Measurements from ENCODE around the gene SLIT3.

The SLIT3 gene

GRCh38 chr5:169197343-169197742 lies 103.6 kb downstream of the SLIT3 start:
- no peak overlapping the region for H3K9ac ChIP-seq (ENCODE audit: low read length)
- no peaks in the 10 kb centered on the region for H3K4me1 ChIP-seq (ENCODE audit: control insufficient read depth, insufficient read depth, low read length)
- no peak overlapping the region for H3K4me3 ChIP-seq (ENCODE audit: low read depth, low read length)
- no peak overlapping the region for H3K27ac ChIP-seq (ENCODE audit: low read depth, low read length)
- no peaks in the 10 kb centered on the region for H3K27me3 ChIP-seq (ENCODE audit: control insufficient read depth, insufficient read depth, low read length)
- peaks cover 5% of the 10 kb centered on the region; the same call in 1 of the 2 replicates for H3K9me3 ChIP-seq (ENCODE audit: control insufficient read depth, insufficient read depth, low read depth, low read length)
- H3K36me3 ChIP-seq (ENCODE audit: control insufficient read depth, insufficient read depth, low read length), result no peaks in the 10 kb centered on the region

DNA sequence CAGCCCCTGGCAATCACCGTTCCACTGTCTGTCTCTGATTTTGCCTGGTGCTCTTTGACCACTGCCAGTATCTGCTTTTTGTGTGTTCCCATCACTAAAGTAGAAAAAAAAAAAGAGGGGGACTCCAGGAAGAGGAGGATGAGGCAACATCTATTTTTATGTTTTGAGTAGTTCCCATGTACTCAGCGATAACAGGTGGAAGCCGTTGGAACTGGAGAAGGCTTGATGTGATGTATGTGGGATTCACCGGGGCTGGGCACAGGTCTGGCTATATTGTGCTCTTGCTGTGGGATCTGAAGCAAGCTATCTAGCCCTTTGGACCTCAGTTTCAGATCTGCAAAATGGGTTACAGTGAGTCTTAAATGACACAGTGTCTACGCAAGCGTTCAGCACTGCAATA lies 104.9 kb downstream of the SLIT3 start:
- no peak overlapping the region for H3K27ac ChIP-seq (ENCODE audit: low read depth, low read length)

GRCh38 chr5:169195601-169196000 lies 105.3 kb downstream of the SLIT3 start:
- Histone ChIP-seq H3K9me3 (ENCODE audit: control insufficient read depth, insufficient read depth, low read depth, low read length) (no peaks in the 10 kb centered on the region), H3K27ac (ENCODE audit: low read depth, low read length) (no peak overlapping the region), H3K9ac (ENCODE audit: low read length) (no peak overlapping the region), H3K36me3 (ENCODE audit: control insufficient read depth, insufficient read depth, low read length) (no peaks in the 10 kb centered on the region), H3K4me1 (ENCODE audit: control insufficient read depth, insufficient read depth, low read length) (no peaks in the 10 kb centered on the region), H3K27me3 (ENCODE audit: control insufficient read depth, insufficient read depth, low read length) (no peaks in the 10 kb centered on the region), H3K4me3 (ENCODE audit: low read depth, low read length) (no peak overlapping the region)

More for the DNA sequence above, 104.9 kb downstream of the SLIT3 start:
- no peaks in the 10 kb centered on the region for H3K27me3 ChIP-seq (ENCODE audit: control insufficient read depth, insufficient read depth, low read length)
- H3K4me3 ChIP-seq (ENCODE audit: low read depth, low read length), result no peak overlapping the region
- no peaks in the 10 kb centered on the region for H3K4me1 ChIP-seq (ENCODE audit: control insufficient read depth, insufficient read depth, low read length)
- H3K9me3 ChIP-seq (ENCODE audit: control insufficient read depth, insufficient read depth, low read depth, low read length), result no peaks in the 10 kb centered on the region
- H3K36me3 ChIP-seq (ENCODE audit: control insufficient read depth, insufficient read depth, low read length), result no peaks in the 10 kb centered on the region
- H3K9ac ChIP-seq (ENCODE audit: low read length), result no peak overlapping the region

GRCh38 chr5:169192536-169192935 lies 108.4 kb downstream of the SLIT3 start:
- no peak overlapping the region for H3K9ac ChIP-seq (ENCODE audit: low read length)
- no peaks in the 10 kb centered on the region for H3K4me1 ChIP-seq (ENCODE audit: control insufficient read depth, insufficient read depth, low read length)
- H3K27ac ChIP-seq (ENCODE audit: low read depth, low read length), result no peak overlapping the region
- no peak overlapping the region for H3K4me3 ChIP-seq (ENCODE audit: low read depth, low read length)
- no peaks in the 10 kb centered on the region for H3K9me3 ChIP-seq (ENCODE audit: control insufficient read depth, insufficient read depth, low read depth, low read length)
- H3K27me3 ChIP-seq (ENCODE audit: control insufficient read depth, insufficient read depth, low read length), result no peaks in the 10 kb centered on the region
- no peaks in the 10 kb centered on the region for H3K36me3 ChIP-seq (ENCODE audit: control insufficient read depth, insufficient read depth, low read length)

GRCh38 chr5:169190849-169191248 lies 110.1 kb downstream of the SLIT3 start:
- Histone ChIP-seq H3K9ac (ENCODE audit: low read length) (no peak overlapping the region), H3K4me3 (ENCODE audit: low read depth, low read length) (no peak overlapping the region), H3K27me3 (ENCODE audit: control insufficient read depth, insufficient read depth, low read length) (no peaks in the 10 kb centered on the region), H3K27ac (ENCODE audit: low read depth, low read length) (no peak overlapping the region), H3K36me3 (ENCODE audit: control insufficient read depth, insufficient read depth, low read length) (no peaks in the 10 kb centered on the region), H3K4me1 (ENCODE audit: control insufficient read depth, insufficient read depth, low read length) (0 out of 2 replicates have a peak, but pooled peaks cover 7% of the 10 kb centered on the region), H3K9me3 (ENCODE audit: control insufficient read depth, insufficient read depth, low read depth, low read length) (no peaks in the 10 kb centered on the region)

DNA sequence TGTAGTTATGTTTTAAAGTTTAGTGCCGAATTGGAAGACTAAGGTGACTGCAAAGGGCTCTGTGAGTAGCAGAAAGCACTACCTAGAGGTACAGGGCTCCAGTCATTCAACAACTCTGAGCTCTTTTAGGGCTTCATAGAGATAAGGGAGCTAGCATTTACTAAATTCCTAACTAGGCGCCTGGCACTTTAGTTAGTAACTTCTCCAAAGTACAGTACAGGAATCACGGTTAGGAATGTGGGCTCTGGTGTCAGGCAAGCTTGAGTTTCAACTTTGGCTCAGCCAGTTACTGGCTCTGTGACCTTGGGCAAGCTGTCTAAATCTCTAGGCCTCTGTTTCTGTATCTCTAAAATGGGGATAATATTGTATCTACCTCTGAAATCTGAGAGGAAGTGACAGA lies 115.3 kb downstream of the SLIT3 start:
- Histone ChIP-seq H3K4me1 (ENCODE audit: control insufficient read depth, insufficient read depth, low read length) (peaks cover 11% of the 10 kb centered on the region; the same call in 1 of the 2 replicates), H3K27ac (ENCODE audit: low read depth, low read length) (no peak overlapping the region), H3K9me3 (ENCODE audit: control insufficient read depth, insufficient read depth, low read depth, low read length) (no peaks in the 10 kb centered on the region), H3K4me3 (ENCODE audit: low read depth, low read length) (no peak overlapping the region), H3K36me3 (ENCODE audit: control insufficient read depth, insufficient read depth, low read length) (no peaks in the 10 kb centered on the region), H3K9ac (ENCODE audit: low read length) (no peak overlapping the region), H3K27me3 (ENCODE audit: control insufficient read depth, insufficient read depth, low read length) (no peaks in the 10 kb centered on the region)

- no peaks in the 10 kb centered on the region for H3K36me3 ChIP-seq (ENCODE audit: control insufficient read depth, insufficient read depth, low read length)
- peaks cover 11% of the 10 kb centered on the region; the same call in 1 of the 2 replicates for H3K4me1 ChIP-seq (ENCODE audit: control insufficient read depth, insufficient read depth, low read length)
- no peak overlapping the region for H3K9ac ChIP-seq (ENCODE audit: low read length)
- H3K9me3 ChIP-seq (ENCODE audit: control insufficient read depth, insufficient read depth, low read depth, low read length), result no peaks in the 10 kb centered on the region
- no peak overlapping the region for H3K4me3 ChIP-seq (ENCODE audit: low read depth, low read length)
- no peaks in the 10 kb centered on the region for H3K27me3 ChIP-seq (ENCODE audit: control insufficient read depth, insufficient read depth, low read length)
- no peak overlapping the region for H3K27ac ChIP-seq (ENCODE audit: low read depth, low read length)
Measured at GRCh38 chr5:169183576-169183975, 117.4 kb downstream of the SLIT3 start.

GRCh38 chr5:169182797-169183196 lies 118.1 kb downstream of the SLIT3 start:
- Histone ChIP-seq H3K9me3 (ENCODE audit: control insufficient read depth, insufficient read depth, low read depth, low read length) (no peaks in the 10 kb centered on the region), H3K27me3 (ENCODE audit: control insufficient read depth, insufficient read depth, low read length) (no peaks in the 10 kb centered on the region), H3K4me1 (ENCODE audit: control insufficient read depth, insufficient read depth, low read length) (peaks cover 12% of the 10 kb centered on the region; the same call in 1 of the 2 replicates), H3K9ac (ENCODE audit: low read length) (no peak overlapping the region), H3K36me3 (ENCODE audit: control insufficient read depth, insufficient read depth, low read length) (no peaks in the 10 kb centered on the region), H3K27ac (ENCODE audit: low read depth, low read length) (no peak overlapping the region), H3K4me3 (ENCODE audit: low read depth, low read length) (no peak overlapping the region)

- no peaks in the 10 kb centered on the region for H3K9me3 ChIP-seq (ENCODE audit: control insufficient read depth, insufficient read depth, low read depth, low read length)
- H3K4me1 ChIP-seq (ENCODE audit: control insufficient read depth, insufficient read depth, low read length), result peaks cover 22% of the 10 kb centered on the region; the same call in 1 of the 2 replicates
- no peak overlapping the region for H3K27ac ChIP-seq (ENCODE audit: low read depth, low read length)
- no peaks in the 10 kb centered on the region for H3K27me3 ChIP-seq (ENCODE audit: control insufficient read depth, insufficient read depth, low read length)
- no peak overlapping the region for H3K9ac ChIP-seq (ENCODE audit: low read length)
- H3K36me3 ChIP-seq (ENCODE audit: control insufficient read depth, insufficient read depth, low read length), result no peaks in the 10 kb centered on the region
- no peak overlapping the region for H3K4me3 ChIP-seq (ENCODE audit: low read depth, low read length)
Measured at GRCh38 chr5:169181814-169182213, 119.1 kb downstream of the SLIT3 start.

GRCh38 chr5:169178754-169179153 lies 122.2 kb downstream of the SLIT3 start:
- Histone ChIP-seq H3K36me3 (ENCODE audit: control insufficient read depth, insufficient read depth, low read length) (no peaks in the 10 kb centered on the region), H3K9me3 (ENCODE audit: control insufficient read depth, insufficient read depth, low read depth, low read length) (no peaks in the 10 kb centered on the region), H3K9ac (ENCODE audit: low read length) (no peak overlapping the region), H3K27ac (ENCODE audit: low read depth, low read length) (no peak overlapping the region), H3K4me3 (ENCODE audit: low read depth, low read length) (no peak overlapping the region), H3K27me3 (ENCODE audit: control insufficient read depth, insufficient read depth, low read length) (no peaks in the 10 kb centered on the region), H3K4me1 (ENCODE audit: control insufficient read depth, insufficient read depth, low read length) (peaks cover 12% of the 10 kb centered on the region; the same call in 1 of the 2 replicates)

GRCh38 chr5:169178274-169178673 lies 122.7 kb downstream of the SLIT3 start:
- Histone ChIP-seq H3K4me3 (ENCODE audit: low read depth, low read length) (no peak overlapping the region), H3K27ac (ENCODE audit: low read depth, low read length) (no peak overlapping the region), H3K4me1 (ENCODE audit: control insufficient read depth, insufficient read depth, low read length) (peaks cover 15% of the 10 kb centered on the region; the same call in 1 of the 2 replicates), H3K27me3 (ENCODE audit: control insufficient read depth, insufficient read depth, low read length) (no peaks in the 10 kb centered on the region), H3K9ac (ENCODE audit: low read length) (no peak overlapping the region), H3K9me3 (ENCODE audit: control insufficient read depth, insufficient read depth, low read depth, low read length) (no peaks in the 10 kb centered on the region), H3K36me3 (ENCODE audit: control insufficient read depth, insufficient read depth, low read length) (no peaks in the 10 kb centered on the region)

Data from HUES6 (cell line).